HCT116 (cell line): ENCODE results near the gene SLC25A31. TPM values are rescaled to one million over a fixed set of nuclear protein-coding genes. Genes with fewer than 3 reads are reported as not detected.

Source experiments
- ATAC-seq: fragments of 200-7000 bp; cut with Tn5 transposase; 2 replicates; pipeline ENCODE4 v1.9.1; 2020; ENCODE audit warnings: mild to moderate bottlenecking, moderate library complexity
- BruUV-seq: library from RNA; stranded (reverse); fragments of 400-500 nt; replicated peaks from 2 replicates; lab custom pipeline; 2021; lab: Mats Ljungman, UMichigan
- CTCF ChIA-PET: fragments of 300-600 bp; sonication (Branson Sonifier 250); formaldehyde crosslinking; loops from one replicate; lab custom pipeline; 2021; ENCODE audit warnings: antibody characterized with exemption; lab: Charles Lee
- POLR2A ChIA-PET: fragments of 300-600, 350-600 bp; sonication (Branson Sonifier 250); formaldehyde crosslinking; loops from one replicate; lab custom pipeline; 2021; ENCODE audit warnings: antibody characterized with exemption; lab: Charles Lee
- RAD21 ChIA-PET, 2 experiments: fragments of 300-600 bp; sonication (Branson Sonifier 250); formaldehyde crosslinking; loops; one replicate each; lab custom pipeline; 2023; ENCODE audit warnings: low total read pairs in 2 of 2; ENCODE audit not compliant: uncharacterized antibody in 2 of 2, unreplicated experiment in 2 of 2, low non-redundant PET in 1 of 2; lab: Charles Lee
- DNase-seq: peaks from one replicate; pipeline ENCODE4 v3.0.0-alpha.2; 2010; ENCODE audit warnings: low read depth, low spot score
- H2AFZ ChIP-seq: fragments of 200-600 bp; shearing (Covaris generic), sonication (generic); 2 replicates; pipeline ENCODE4 v1.6.1; 2017; ENCODE audit warnings: low read depth, mixed run types, mixed read lengths, antibody characterized with exemption, low read length; ENCODE audit not compliant: poor library complexity, severe bottlenecking
- H3K27ac ChIP-seq: 2 replicates; pipeline ENCODE4 v1.5.1; 2012; ENCODE audit warnings: low read depth, low read length
- H3K27me3 ChIP-seq: fragments of 200-600 bp; sonication (generic); 2 replicates; pipeline ENCODE4 v1.6.1; 2016; ENCODE audit warnings: mixed run types, low read length, mixed read lengths; ENCODE audit not compliant: insufficient read depth
- H3K36me3 ChIP-seq, 2 experiments: fragments of 200-500 bp in 1 of 2; fragments of 200-600 bp in 1 of 2; sonication (Bioruptor generic) in 1 of 2; sonication (generic) in 1 of 2; 2 replicates each; pipeline versions ENCODE4 v1.5.1 to v1.6.1; 2014 to 2016; ENCODE audit warnings: low read length in 2 of 2, inconsistent platforms in 1 of 2, mixed read lengths in 1 of 2, mixed run types in 1 of 2; ENCODE audit not compliant: insufficient read depth in 2 of 2, control insufficient read depth in 1 of 2
- H3K4me1 ChIP-seq, 2 experiments: fragments of 200-600 bp in 1 of 2; sonication (generic) in 1 of 2; 2 replicates each; pipeline versions ENCODE4 v1.5.1 to v1.6.1; 2012 to 2017; ENCODE audit warnings: low read length in 2 of 2, inconsistent platforms in 1 of 2, mild to moderate bottlenecking in 1 of 2, mixed read lengths in 1 of 2, mixed run types in 1 of 2, moderate library complexity in 1 of 2; ENCODE audit not compliant: insufficient read depth in 2 of 2, control insufficient read depth in 1 of 2
- H3K4me2 ChIP-seq: fragments of 200-600 bp; sonication (generic); 2 replicates; pipeline ENCODE4 v1.6.1; 2017; ENCODE audit warnings: mixed run types, low read length, mixed read lengths
- H3K4me3 ChIP-seq, 2 experiments: fragments of 200-600 bp in 1 of 2; sonication (generic) in 1 of 2; replicated peaks in 1 of 2; 2 replicates each; pipeline ENCODE4 v1.5.1; 2011 to 2016; ENCODE audit warnings: low read length in 2 of 2, control low read depth in 1 of 2, low read depth in 1 of 2, mild to moderate bottlenecking in 1 of 2, mixed read lengths in 1 of 2, mixed run types in 1 of 2
- H3K79me2 ChIP-seq: fragments of 200-600 bp; sonication (generic); 2 replicates; pipeline ENCODE4 v1.6.1; 2017; ENCODE audit warnings: mild to moderate bottlenecking, mixed run types, low read length, moderate library complexity, mixed read lengths; ENCODE audit not compliant: insufficient read depth
- H3K9ac ChIP-seq: fragments of 200-600 bp; sonication (generic); 2 replicates; pipeline ENCODE4 v1.6.1; 2016; ENCODE audit warnings: low read length, mixed read lengths
- H3K9me2 ChIP-seq: fragments of 200-600 bp; sonication (generic), shearing (Covaris generic); 2 replicates; pipeline ENCODE4 v1.6.1; 2017; ENCODE audit warnings: mixed run types, mild to moderate bottlenecking, moderate library complexity; ENCODE audit not compliant: insufficient read depth
- H3K9me3 ChIP-seq, 2 experiments: fragments of 200-500 bp in 1 of 2; fragments of 200-600 bp in 1 of 2; sonication (Bioruptor generic) in 1 of 2; sonication (generic) in 1 of 2; 2 replicates each; pipeline ENCODE4 v1.6.1; 2014 to 2017; ENCODE audit warnings: low read length in 2 of 2, mixed read lengths in 2 of 2, inconsistent platforms in 1 of 2, low read depth in 1 of 2, mild to moderate bottlenecking in 1 of 2, mixed run types in 1 of 2, moderate library complexity in 1 of 2; ENCODE audit not compliant: control insufficient read depth in 1 of 2, insufficient read depth in 1 of 2
- H4K20me1 ChIP-seq: fragments of 200-600 bp; sonication (generic), shearing (Covaris generic); 2 replicates; pipeline ENCODE4 v1.6.1; 2017; ENCODE audit warnings: mixed run types, mild to moderate bottlenecking, moderate library complexity; ENCODE audit not compliant: insufficient read depth
- CBX3 ChIP-seq: IDR thresholded peaks from 2 replicates; pipeline ENCODE4 v1.6.1; 2012; ENCODE audit warnings: low read depth
- EGR1 ChIP-seq: IDR thresholded peaks from 2 replicates; pipeline ENCODE4 v1.6.1; 2012; ENCODE audit warnings: low read depth
- ELF1 ChIP-seq: IDR thresholded peaks from 2 replicates; pipeline ENCODE4 v1.6.1; 2012; ENCODE audit warnings: low read depth, borderline replicate concordance
- EZH2 ChIP-seq: fragments of 200-600 bp; sonication (generic); IDR thresholded peaks from 2 replicates; pipeline ENCODE4 v1.6.1; 2017; ENCODE audit warnings: antibody characterized with exemption, mixed run types
- EZH2phosphoT487 ChIP-seq: fragments of 200-600 bp; IDR thresholded peaks from 2 replicates; pipeline ENCODE4 v1.6.1; 2018; ENCODE audit warnings: antibody characterized with exemption, borderline replicate concordance
- FOSL1 ChIP-seq: IDR thresholded peaks from 2 replicates; pipeline ENCODE4 v1.6.1; 2012; ENCODE audit warnings: low read depth
- JUND ChIP-seq: IDR thresholded peaks from 2 replicates; pipeline ENCODE4 v1.6.1; 2012
- POLR2A ChIP-seq: IDR thresholded peaks from 2 replicates; pipeline ENCODE4 v1.7.0; 2011; ENCODE audit warnings: borderline replicate concordance; ENCODE audit not compliant: insufficient read depth, insufficient read length; ENCODE audit errors: extremely low read depth
- POLR2AphosphoS5 ChIP-seq: IDR thresholded peaks from 2 replicates; pipeline ENCODE4 v1.6.1; 2011; ENCODE audit warnings: mild to moderate bottlenecking, low read depth, low read length, moderate library complexity
- SIN3A ChIP-seq: IDR thresholded peaks from 2 replicates; pipeline ENCODE4 v1.6.1; 2012; ENCODE audit warnings: low read depth
- SP1 ChIP-seq: IDR thresholded peaks from 2 replicates; pipeline ENCODE4 v1.6.1; 2012; ENCODE audit warnings: low read depth
- TCF7L2 ChIP-seq: IDR thresholded peaks from 2 replicates; pipeline ENCODE4 v1.7.0; 2011; ENCODE audit warnings: borderline replicate concordance, inconsistent platforms; ENCODE audit not compliant: insufficient read depth, insufficient read length; ENCODE audit errors: extremely low read depth
- YY1 ChIP-seq: IDR thresholded peaks from 2 replicates; pipeline ENCODE4 v1.6.1; 2011; ENCODE audit warnings: low read length, low read depth, moderate library complexity, mild to moderate bottlenecking; ENCODE audit not compliant: insufficient replicate concordance; ENCODE audit errors: extremely low read depth
- ZFX ChIP-seq: fragments of 450-650 bp; IDR thresholded peaks from 2 replicates; pipeline ENCODE4 v1.6.1; 2017
- ZNF274 ChIP-seq: fragments of 200-500 bp; sonication (Bioruptor generic); IDR thresholded peaks from 2 replicates; pipeline ENCODE4 v1.6.1; 2014; ENCODE audit warnings: mild to moderate bottlenecking, low read depth, low read length, inconsistent platforms
- intact Hi-C: fragments of 100-400 bp; cut with micrococcal nuclease; formaldehyde crosslinking; loops from 2 replicates; pipeline ENCODE4 v1.10.0; 2022
- total RNA-seq: library from RNA; stranded (reverse); gene quantifications from one replicate; pipeline ENCODE4 v1.2.1, GENCODE V29; 2021; ENCODE audit not compliant: unreplicated experiment
- TF ChIP-seq, protein P1 (sequence below): IDR thresholded peaks from 2 replicates; pipeline ENCODE4 v1.6.1; 2012
- TF ChIP-seq, protein P2 (sequence below): IDR thresholded peaks from 2 replicates; pipeline ENCODE4 v1.6.1; 2011; ENCODE audit warnings: mild to moderate bottlenecking, low read length, moderate library complexity; ENCODE audit not compliant: insufficient replicate concordance; ENCODE audit errors: extremely low read depth

Gene SLC25A31
- total RNA-seq, 1 experiment from 2014 or later, result not detected

DNA sequence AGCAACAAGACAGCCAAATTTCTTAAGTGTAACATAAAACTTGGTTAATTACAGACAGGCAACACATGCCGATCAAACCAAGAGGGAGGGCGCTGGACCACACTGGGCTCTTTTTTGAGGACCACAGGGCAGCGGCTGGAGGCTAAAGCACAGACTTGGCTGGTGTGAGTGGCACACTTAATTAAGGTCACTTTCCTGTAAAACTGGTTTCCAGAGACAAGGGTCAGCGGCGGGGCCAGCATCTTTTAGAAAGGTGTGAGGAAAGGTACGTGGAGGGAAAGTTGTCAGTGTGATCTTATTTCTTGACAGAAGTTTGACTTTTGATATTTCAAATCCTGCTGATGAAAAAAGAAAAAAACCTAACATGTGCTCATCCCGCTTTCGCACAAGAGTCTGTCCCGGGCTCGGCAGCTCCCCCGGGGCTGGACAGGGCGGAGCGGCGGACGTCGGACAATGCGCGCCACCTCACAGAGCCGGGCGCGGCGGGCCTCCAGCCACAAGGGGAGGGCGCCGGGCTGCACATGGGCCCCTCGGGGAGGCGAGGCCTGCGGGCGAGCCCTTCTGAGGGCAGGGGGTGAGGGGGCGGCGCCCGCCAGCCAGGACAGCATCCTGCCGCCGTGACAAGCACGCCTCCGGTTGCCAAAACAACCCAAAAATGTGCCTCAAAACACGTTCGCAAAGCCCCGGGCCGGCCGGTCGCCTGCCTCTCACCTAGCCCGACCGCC is 51.3 kb downstream of the SLC25A31 start:
- intact Hi-C loops, result loop anchor here (1.0 kb wide), 1 partner anchor 184 kb away; the partner anchor contains the start of genes ABHD18 and MFSD8
- Histone ChIP-seq H4K20me1 (no peaks in the 10 kb centered on the region), H3K27ac (peak overlapping the region; percentile 28; the same call in 1 of the 2 replicates), H2AFZ (no peak overlapping the region), H3K36me3 (no peaks in the 10 kb centered on the region), H3K9ac (peak overlapping the region; percentile 69), H3K4me2 (peak overlapping the region; percentile 93), H3K9me2 (no peaks in the 10 kb centered on the region), H3K79me2 (peaks cover 34% of the 10 kb centered on the region), H3K27me3 (no peaks in the 10 kb centered on the region), H3K4me1 (peaks cover 11 to 27% of the 10 kb centered on the region in 2 experiments; a peak in 3 of 4 replicates), H3K9me3 (no peaks in the 10 kb centered on the region), H3K4me3 (peak overlapping the region; percentile 71 to 83)
- RAD21 ChIA-PET, result no interaction called here
- BruUV-seq, result no TSS peak
- CTCF ChIA-PET, result no interaction called here
- TF ChIP-seq FOSL1 (no peak), POLR2A (no peak)
- TF ChIP-seq, protein P1, sequence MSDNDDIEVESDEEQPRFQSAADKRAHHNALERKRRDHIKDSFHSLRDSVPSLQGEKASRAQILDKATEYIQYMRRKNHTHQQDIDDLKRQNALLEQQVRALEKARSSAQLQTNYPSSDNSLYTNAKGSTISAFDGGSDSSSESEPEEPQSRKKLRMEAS, result peak; percentile 22; the same call in 1 of the 2 replicates
- DNase-seq, result no peak
- POLR2A ChIA-PET, result interaction anchor here (1.2 to 1.3 kb wide), 2 partner anchors 94 to 183 kb away, joined by 3 to 4 read pairs; partner anchors contain the start of genes ABHD18 and MFSD8
- ATAC-seq, result peak; percentile 6

DNA sequence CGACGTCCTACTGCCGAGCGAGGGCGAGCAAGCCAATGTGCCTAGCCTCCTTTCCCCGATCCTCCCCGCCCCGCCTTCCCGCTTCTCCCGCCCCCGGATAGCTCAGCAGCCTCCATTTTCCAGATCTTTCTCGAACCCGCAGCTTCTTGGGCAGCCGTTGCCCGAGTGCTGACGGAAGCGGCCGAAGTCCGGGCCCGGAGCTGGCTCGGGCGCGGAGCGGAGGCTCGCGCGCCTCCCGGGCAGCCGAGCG is 51.8 kb downstream of the SLC25A31 start:
- Histone ChIP-seq H3K79me2 (peaks cover 38% of the 10 kb centered on the region), H3K27me3 (no peaks in the 10 kb centered on the region), H4K20me1 (no peaks in the 10 kb centered on the region), H3K4me3 (peak overlapping the region; percentile 71 to 83), H3K4me1 (peaks cover 11 to 27% of the 10 kb centered on the region in 2 experiments; a peak in 3 of 4 replicates), H3K9ac (peak overlapping the region; percentile 69), H3K27ac (peak overlapping the region; percentile 43; the same call in 1 of the 2 replicates), H3K36me3 (no peaks in the 10 kb centered on the region), H2AFZ (no peak overlapping the region), H3K4me2 (peak overlapping the region; percentile 93), H3K9me2 (no peaks in the 10 kb centered on the region), H3K9me3 (no peaks in the 10 kb centered on the region)
- ATAC-seq (peak; percentile 97), DNase-seq (peak; percentile 65)
- ChIA-PET POLR2A (interaction anchor here (1.2 to 1.3 kb wide), 2 partner anchors 94 to 183 kb away, joined by 3 to 4 read pairs; partner anchors contain the start of genes ABHD18 and MFSD8), RAD21 (no interaction called here), CTCF (no interaction called here)
- TF ChIP-seq EZH2, result no peak
- TF ChIP-seq FOSL1, result no peak
- no peak for TF ChIP-seq SP1
- TF ChIP-seq EZH2phosphoT487, result no peak
- no peak for TF ChIP-seq YY1
- no peak for TF ChIP-seq JUND
- TF ChIP-seq ELF1, result no peak
- TF ChIP-seq ZFX, result peak; percentile 25; the same call in 1 of the 2 replicates
- TF ChIP-seq POLR2AphosphoS5, result no peak
- TF ChIP-seq, protein P2, sequence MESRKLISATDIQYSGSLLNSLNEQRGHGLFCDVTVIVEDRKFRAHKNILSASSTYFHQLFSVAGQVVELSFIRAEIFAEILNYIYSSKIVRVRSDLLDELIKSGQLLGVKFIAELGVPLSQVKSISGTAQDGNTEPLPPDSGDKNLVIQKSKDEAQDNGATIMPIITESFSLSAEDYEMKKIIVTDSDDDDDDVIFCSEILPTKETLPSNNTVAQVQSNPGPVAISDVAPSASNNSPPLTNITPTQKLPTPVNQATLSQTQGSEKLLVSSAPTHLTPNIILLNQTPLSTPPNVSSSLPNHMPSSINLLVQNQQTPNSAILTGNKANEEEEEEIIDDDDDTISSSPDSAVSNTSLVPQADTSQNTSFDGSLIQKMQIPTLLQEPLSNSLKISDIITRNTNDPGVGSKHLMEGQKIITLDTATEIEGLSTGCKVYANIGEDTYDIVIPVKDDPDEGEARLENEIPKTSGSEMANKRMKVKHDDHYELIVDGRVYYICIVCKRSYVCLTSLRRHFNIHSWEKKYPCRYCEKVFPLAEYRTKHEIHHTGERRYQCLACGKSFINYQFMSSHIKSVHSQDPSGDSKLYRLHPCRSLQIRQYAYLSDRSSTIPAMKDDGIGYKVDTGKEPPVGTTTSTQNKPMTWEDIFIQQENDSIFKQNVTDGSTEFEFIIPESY, result no peak
- no peak for TF ChIP-seq ZNF274
- TF ChIP-seq CBX3, result no peak
- no peak for TF ChIP-seq SIN3A
- TF ChIP-seq TCF7L2, result no peak
- peak; percentile 39; the same call in 1 of the 2 replicates for TF ChIP-seq EGR1
- no TSS peak for BruUV-seq
- intact Hi-C loops, result loop anchor here (1.0 kb wide), 1 partner anchor 183 kb away; the partner anchor contains the start of genes ABHD18 and MFSD8
